NCI-H524 treated with DMSO at 0.1 percent for 48 hours (cell line): ENCODE data around the gene ANKIB1.

Experiments
- DNase-seq: peaks from one replicate; lab custom pipeline; 2025; lab: John Stamatoyannopoulos, UW

Gene ANKIB1

GRCh38 chr7:92260248-92260781 lies 14.5 kb downstream of the ANKIB1 start:
- DNase-seq: no peak

- no peak for DNase-seq
These were observed 20.9 kb downstream of the ANKIB1 start for GRCh38 chr7:92266415-92267241.

- no peak for DNase-seq
These were observed 23.1 kb downstream of the ANKIB1 start for GRCh38 chr7:92268921-92269320.

GRCh38 chr7:92275327-92275726 lies 29.6 kb downstream of the ANKIB1 start:
- DNase-seq: no peak

GRCh38 chr7:92276460-92276864 lies 30.7 kb downstream of the ANKIB1 start:
- DNase-seq: no peak

GRCh38 chr7:92279396-92280031 lies 33.7 kb downstream of the ANKIB1 start:
- no peak for DNase-seq

GRCh38 chr7:92281031-92281430 lies 35.3 kb downstream of the ANKIB1 start:
- no peak for DNase-seq

GRCh38 chr7:92282221-92282814 lies 36.5 kb downstream of the ANKIB1 start:
- no peak for DNase-seq

GRCh38 chr7:92282930-92283329 lies 37.2 kb downstream of the ANKIB1 start:
- no peak for DNase-seq

- no peak for DNase-seq
These were observed 43.5 kb downstream of the ANKIB1 start for GRCh38 chr7:92289321-92289720.

GRCh38 chr7:92292981-92293380 lies 47.2 kb downstream of the ANKIB1 start:
- DNase-seq: no peak

GRCh38 chr7:92293896-92294590 lies 48.3 kb downstream of the ANKIB1 start:
- DNase-seq: no peak

GRCh38 chr7:92295391-92295790 lies 49.6 kb downstream of the ANKIB1 start:
- no peak for DNase-seq

- DNase-seq: no peak
These were observed 50.5 kb downstream of the ANKIB1 start for GRCh38 chr7:92296235-92296634.

GRCh38 chr7:92296880-92297445 lies 51.2 kb downstream of the ANKIB1 start:
- no peak for DNase-seq

GRCh38 chr7:92297736-92298135 lies 52.0 kb downstream of the ANKIB1 start:
- no peak for DNase-seq

- no peak for DNase-seq
These were observed 58.0 kb downstream of the ANKIB1 start for GRCh38 chr7:92303761-92304160.

GRCh38 chr7:92304406-92304893 lies 58.7 kb downstream of the ANKIB1 start:
- DNase-seq: no peak

- no peak for DNase-seq
These were observed 60.4 kb downstream of the ANKIB1 start for GRCh38 chr7:92306153-92306552.

GRCh38 chr7:92313055-92313454 lies 67.3 kb downstream of the ANKIB1 start:
- no peak for DNase-seq

- DNase-seq: no peak
These were observed 73.5 kb downstream of the ANKIB1 start for GRCh38 chr7:92319243-92319642.

- DNase-seq: no peak
These were observed 79.4 kb downstream of the ANKIB1 start for GRCh38 chr7:92325173-92325572.
